Glomerular visceral epithelial cell (primary cell): ENCODE measurements around the gene RNF145.

ENCODE experiments used
- DNase-seq: peaks from one replicate; pipeline ENCODE4 v3.0.0-alpha.2; 2016; ENCODE audit errors: extremely low spot score

The RNF145 gene

GRCh38 chr5:159113405-159113804 is 95.9 kb downstream of the RNF145 start:
- no peak for DNase-seq

GRCh38 chr5:159112436-159112835 is 96.9 kb downstream of the RNF145 start:
- no peak for DNase-seq
